ENCODE results near the gene ATP6V1B1.

The ATP6V1B1 gene

DNA sequence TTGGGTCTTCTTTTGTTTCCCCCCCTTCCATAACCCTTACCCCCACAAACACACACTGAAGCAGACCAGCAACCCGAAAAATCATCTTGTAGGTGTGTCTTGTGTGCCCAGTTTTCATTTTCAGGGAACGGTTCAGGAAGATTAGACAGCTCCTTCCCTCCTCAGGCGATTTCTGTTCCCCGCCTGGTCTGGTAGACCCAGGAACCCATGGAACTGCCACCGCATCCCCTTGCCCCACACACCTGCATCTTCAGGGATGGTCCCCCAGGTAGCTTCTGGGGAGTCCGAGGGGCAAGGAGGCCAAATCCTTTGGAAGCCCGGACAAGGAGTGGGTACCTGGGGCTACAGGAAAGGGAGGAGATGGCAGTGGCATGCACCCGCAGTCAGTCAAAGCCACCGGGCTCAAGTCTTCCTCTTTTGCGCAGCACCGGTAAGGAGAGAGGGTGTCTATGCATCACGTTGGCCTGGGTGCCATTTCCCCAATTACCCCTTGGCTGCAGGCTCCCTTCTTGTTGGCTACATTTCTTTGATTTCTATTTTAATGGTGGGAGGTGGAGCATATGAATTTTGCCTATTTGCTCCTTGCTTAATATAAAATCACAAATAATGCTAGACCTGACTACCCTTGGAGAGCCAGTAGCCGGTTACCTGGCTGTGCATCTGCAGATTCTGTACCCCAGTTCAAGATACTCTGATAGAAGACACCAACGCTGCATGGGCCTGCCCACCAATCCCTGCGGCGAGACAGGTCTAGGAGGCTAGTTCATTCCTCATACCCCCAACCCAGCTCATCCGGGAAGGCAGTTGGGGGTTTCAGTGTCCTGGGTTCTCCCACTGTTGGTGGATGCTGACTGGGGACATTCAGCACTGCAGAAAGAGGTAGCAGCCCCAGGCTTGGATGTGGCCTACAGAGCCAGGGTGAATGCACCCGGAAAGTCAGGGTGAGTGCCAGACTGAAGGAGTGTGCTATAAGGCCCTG lies 30.0 kb upstream of the ATP6V1B1 start:
- no peak for TF ChIP-seq CTCF (IDR thresholded peaks at IDR 0.05; ENCODE audit: control insufficient read depth, insufficient read depth, low read depth, low read length, missing control alignments)
- H3K4me3 ChIP-seq (ENCODE audit: control insufficient read depth, low read depth, low read length), result no peak overlapping the region

DNA sequence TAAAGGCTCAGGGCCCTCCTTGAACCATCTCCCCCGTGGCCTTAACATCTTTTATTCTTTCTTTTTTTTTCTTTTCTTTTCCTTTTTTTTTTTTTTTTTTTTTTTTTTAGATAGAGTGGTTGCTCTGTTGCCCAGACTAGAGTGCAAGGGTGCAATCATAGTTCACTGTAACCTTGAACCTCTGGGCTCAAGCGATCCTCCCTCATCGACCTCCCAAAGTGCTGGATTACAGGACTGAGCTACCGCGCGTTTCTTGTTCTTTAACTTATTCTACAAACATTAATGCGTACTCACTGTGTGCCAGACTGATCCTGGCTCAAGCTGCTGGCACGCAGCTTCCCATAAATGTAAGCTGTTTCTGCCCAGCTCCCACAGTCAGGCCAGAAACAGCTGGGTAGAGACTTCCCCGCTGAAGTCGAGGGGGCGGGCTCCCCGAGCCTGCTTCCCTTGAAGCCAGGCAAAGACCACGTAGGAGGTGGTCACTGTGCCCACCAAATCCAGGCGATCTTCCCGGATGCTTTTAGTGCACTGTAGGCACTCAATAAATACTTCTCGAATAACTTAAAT lies 29.2 kb upstream of the ATP6V1B1 start:
- no peak for TF ChIP-seq CTCF (IDR thresholded peaks at IDR 0.05; ENCODE audit: control insufficient read depth, insufficient read depth, low read depth, low read length, missing control alignments)
- H3K4me3 ChIP-seq (ENCODE audit: control insufficient read depth, low read depth, low read length), result no peak overlapping the region
- DNase-seq (ENCODE audit: low read depth), result no peak

More for the DNA sequence above, 30.0 kb upstream of the ATP6V1B1 start:
- DNase-seq (ENCODE audit: low read depth), result no peak

GRCh38 chr2:70907130-70908057 lies 28.3 kb upstream of the ATP6V1B1 start:
- DNase-seq (ENCODE audit: low read depth), result peak; percentile 18
- H3K4me3 ChIP-seq (ENCODE audit: control insufficient read depth, low read depth, low read length), result peak overlapping the region; percentile 52
- no peak for TF ChIP-seq CTCF (IDR thresholded peaks at IDR 0.05; ENCODE audit: control insufficient read depth, insufficient read depth, low read depth, low read length, missing control alignments)

- no peak for TF ChIP-seq CTCF (IDR thresholded peaks at IDR 0.05; ENCODE audit: control insufficient read depth, insufficient read depth, low read depth, low read length, missing control alignments)
- no peak for DNase-seq (ENCODE audit: low read depth)
- no peak overlapping the region for H3K4me3 ChIP-seq (ENCODE audit: control insufficient read depth, low read depth, low read length)
These were observed 19.4 kb upstream of the ATP6V1B1 start for GRCh38 chr2:70916291-70916690.

DNA sequence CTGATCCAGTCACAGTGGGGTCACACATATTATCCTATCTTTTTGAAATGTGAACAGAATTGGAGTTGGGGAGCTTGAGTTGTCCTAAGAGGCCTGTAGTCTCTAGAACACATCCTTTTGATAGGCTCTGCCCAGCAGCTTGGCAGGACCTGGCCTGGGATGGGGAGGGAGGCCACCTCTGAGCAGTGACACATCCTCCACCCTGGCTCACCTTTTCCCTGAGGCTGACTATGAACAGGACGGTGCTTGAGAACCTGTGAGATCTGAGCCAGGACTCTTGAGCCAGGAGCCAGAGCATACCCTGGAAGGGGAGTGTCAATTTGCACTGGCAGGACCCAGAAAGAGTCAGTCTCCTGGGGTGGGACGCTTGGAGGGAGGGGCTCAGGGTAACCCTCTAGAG lies 17.7 kb upstream of the ATP6V1B1 start:
- no peak for TF ChIP-seq CTCF (IDR thresholded peaks at IDR 0.05; ENCODE audit: control insufficient read depth, insufficient read depth, low read depth, low read length, missing control alignments)
- H3K4me3 ChIP-seq (ENCODE audit: control insufficient read depth, low read depth, low read length), result no peak overlapping the region
- DNase-seq (ENCODE audit: low read depth), result no peak

Data from AG09309 (cell line).